ENCODE results near the gene REN.

REN gene

GRCh38 chr1:204170494-204171155 lies 4.5 kb upstream of the REN start:
- H3K9ac ChIP-seq (ENCODE audit: low read length) = no peak overlapping the region
- H3K36me3 ChIP-seq (ENCODE audit: insufficient read depth, low read length) = no peaks in the 10 kb centered on the region
- H3K79me2 ChIP-seq (ENCODE audit: insufficient read depth, low read length) = no peaks in the 10 kb centered on the region
- H3K4me3 ChIP-seq (ENCODE audit: low read depth, low read length, poor library complexity, severe bottlenecking) = no peak overlapping the region
- H3F3A ChIP-seq (ENCODE audit: insufficient read depth, low read length) = no peaks in the 10 kb centered on the region
- no peaks in the 10 kb centered on the region for H3K9me2 ChIP-seq (ENCODE audit: low read depth, low read length)
- no peak for TF ChIP-seq EZH2 (IDR thresholded peaks at IDR 0.05; ENCODE audit: borderline replicate concordance, low read length)
- TF ChIP-seq CTCF (IDR thresholded peaks at IDR 0.05; ENCODE audit: low read length) = no peak
- H2AFZ ChIP-seq (ENCODE audit: low read length) = no peak overlapping the region
- H3K9me3 ChIP-seq (ENCODE audit: low read length) = peaks cover 22% of the 10 kb centered on the region
- no peak overlapping the region for H3K4me2 ChIP-seq (ENCODE audit: low read length)
- H4K20me1 ChIP-seq (ENCODE audit: insufficient read depth, low read length) = no peaks in the 10 kb centered on the region
- H3K27ac ChIP-seq (ENCODE audit: low read depth, low read length, poor library complexity, severe bottlenecking) = no peak overlapping the region
- H3K4me1 ChIP-seq (ENCODE audit: insufficient read depth, low read length, severe bottlenecking) = no peaks in the 10 kb centered on the region
- H3K27me3 ChIP-seq (ENCODE audit: insufficient read depth, low read length) = no peaks in the 10 kb centered on the region

GRCh38 chr1:204169858-204170257 lies 3.7 kb upstream of the REN start:
- Histone ChIP-seq H3K4me1 (ENCODE audit: insufficient read depth, low read length, severe bottlenecking) (no peaks in the 10 kb centered on the region), H3K4me3 (ENCODE audit: low read depth, low read length, poor library complexity, severe bottlenecking) (no peak overlapping the region), H4K20me1 (ENCODE audit: insufficient read depth, low read length) (no peaks in the 10 kb centered on the region), H3F3A (ENCODE audit: insufficient read depth, low read length) (no peaks in the 10 kb centered on the region), H2AFZ (ENCODE audit: low read length) (no peak overlapping the region), H3K4me2 (ENCODE audit: low read length) (no peak overlapping the region), H3K36me3 (ENCODE audit: insufficient read depth, low read length) (no peaks in the 10 kb centered on the region), H3K27ac (ENCODE audit: low read depth, low read length, poor library complexity, severe bottlenecking) (no peak overlapping the region), H3K79me2 (ENCODE audit: insufficient read depth, low read length) (no peaks in the 10 kb centered on the region), H3K9ac (ENCODE audit: low read length) (no peak overlapping the region), H3K9me3 (ENCODE audit: low read length) (peaks cover 22% of the 10 kb centered on the region), H3K27me3 (ENCODE audit: insufficient read depth, low read length) (no peaks in the 10 kb centered on the region), H3K9me2 (ENCODE audit: low read depth, low read length) (no peaks in the 10 kb centered on the region)
- no peak for TF ChIP-seq EZH2 (IDR thresholded peaks at IDR 0.05; ENCODE audit: borderline replicate concordance, low read length)
- no peak for TF ChIP-seq CTCF (IDR thresholded peaks at IDR 0.05; ENCODE audit: low read length)

- Histone ChIP-seq H3K4me2 (ENCODE audit: low read length) (no peak overlapping the region), H3K27ac (ENCODE audit: low read depth, low read length, poor library complexity, severe bottlenecking) (no peak overlapping the region), H3F3A (ENCODE audit: insufficient read depth, low read length) (no peaks in the 10 kb centered on the region), H3K79me2 (ENCODE audit: insufficient read depth, low read length) (no peaks in the 10 kb centered on the region), H3K9ac (ENCODE audit: low read length) (no peak overlapping the region), H3K9me3 (ENCODE audit: low read length) (peaks cover 22% of the 10 kb centered on the region), H3K36me3 (ENCODE audit: insufficient read depth, low read length) (no peaks in the 10 kb centered on the region), H3K9me2 (ENCODE audit: low read depth, low read length) (no peaks in the 10 kb centered on the region), H3K4me3 (ENCODE audit: low read depth, low read length, poor library complexity, severe bottlenecking) (no peak overlapping the region), H3K27me3 (ENCODE audit: insufficient read depth, low read length) (no peaks in the 10 kb centered on the region), H4K20me1 (ENCODE audit: insufficient read depth, low read length) (no peaks in the 10 kb centered on the region), H3K4me1 (ENCODE audit: insufficient read depth, low read length, severe bottlenecking) (no peaks in the 10 kb centered on the region), H2AFZ (ENCODE audit: low read length) (no peak overlapping the region)
- TF ChIP-seq EZH2 (IDR thresholded peaks at IDR 0.05; ENCODE audit: borderline replicate concordance, low read length) (no peak), CTCF (IDR thresholded peaks at IDR 0.05; ENCODE audit: low read length) (no peak)
Observed at GRCh38 chr1:204167730-204168129, 1.6 kb upstream of the REN start.
